C4-2B (cell line): ENCODE results near the gene KRTAP17-1.

Experiments used
- H3K27ac ChIP-seq: fragments of 450-650 bp; 2 replicates; pipeline ENCODE4 v1.5.1; 2017
- CTCF ChIP-seq: fragments of 450-650 bp; conservative IDR thresholded peaks from 2 replicates; pipeline ENCODE4 v1.5.1; 2017; ENCODE audit warnings: mild to moderate bottlenecking
- ZFX ChIP-seq: fragments of 450-650 bp; IDR thresholded peaks from 2 replicates; pipeline ENCODE4 v1.6.1; 2017

The KRTAP17-1 gene

GRCh38 chr17:41324180-41325075 lies 8.9 kb upstream of the KRTAP17-1 start:
- TF ChIP-seq ZFX (no peak), CTCF (peak; percentile 52)
- H3K27ac ChIP-seq, result no peak overlapping the region

GRCh38 chr17:41322903-41323895 lies 7.7 kb upstream of the KRTAP17-1 start:
- no peak overlapping the region for H3K27ac ChIP-seq
- TF ChIP-seq CTCF (no peak), ZFX (no peak)

GRCh38 chr17:41322094-41322902 lies 6.8 kb upstream of the KRTAP17-1 start:
- TF ChIP-seq CTCF, result peak; percentile 93
- no peak for TF ChIP-seq ZFX
- H3K27ac ChIP-seq, result no peak overlapping the region

GRCh38 chr17:41318231-41318630 lies 2.7 kb upstream of the KRTAP17-1 start:
- TF ChIP-seq ZFX (no peak), CTCF (no peak)
- no peak overlapping the region for H3K27ac ChIP-seq

- TF ChIP-seq CTCF (no peak), ZFX (no peak)
- no peak overlapping the region for H3K27ac ChIP-seq
These were observed 420 bp upstream of the KRTAP17-1 start for GRCh38 chr17:41315814-41316445.

- TF ChIP-seq ZFX (no peak), CTCF (no peak)
- no peak overlapping the region for H3K27ac ChIP-seq
These were observed 4.4 kb downstream of the KRTAP17-1 start for GRCh38 chr17:41311111-41311510.
